Measurements from ENCODE around the gene LRRTM3. TPM values are rescaled to one million over a fixed set of nuclear protein-coding genes. Genes with fewer than 3 reads are reported as not detected.

LRRTM3 gene
- total RNA-seq, 1 donor = not detected

DNA sequence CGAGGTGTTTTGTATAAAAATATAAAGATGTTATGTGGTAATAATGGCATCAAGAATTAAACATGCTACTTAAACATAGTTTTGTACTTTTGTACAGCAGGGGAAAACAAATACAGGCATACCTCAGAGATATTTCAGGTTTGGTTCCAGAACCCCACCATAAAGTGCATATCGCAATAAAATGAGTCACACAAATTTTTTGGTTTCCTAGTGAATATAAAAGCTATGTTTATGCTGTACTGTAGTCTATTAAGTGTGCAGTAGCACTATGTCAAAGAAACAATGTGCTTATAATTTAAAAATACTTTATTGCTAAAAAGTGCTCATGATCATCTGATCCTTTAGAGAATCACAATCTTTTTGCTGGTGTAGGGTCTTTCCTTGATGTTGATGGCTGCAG, 17.8 kb downstream of the LRRTM3 start:
- no peak for DNase-seq (ENCODE audit: low read depth)
- H3K4me3 ChIP-seq (ENCODE audit: low read depth, low read length) = no peak overlapping the region
- TF ChIP-seq, protein P1, sequence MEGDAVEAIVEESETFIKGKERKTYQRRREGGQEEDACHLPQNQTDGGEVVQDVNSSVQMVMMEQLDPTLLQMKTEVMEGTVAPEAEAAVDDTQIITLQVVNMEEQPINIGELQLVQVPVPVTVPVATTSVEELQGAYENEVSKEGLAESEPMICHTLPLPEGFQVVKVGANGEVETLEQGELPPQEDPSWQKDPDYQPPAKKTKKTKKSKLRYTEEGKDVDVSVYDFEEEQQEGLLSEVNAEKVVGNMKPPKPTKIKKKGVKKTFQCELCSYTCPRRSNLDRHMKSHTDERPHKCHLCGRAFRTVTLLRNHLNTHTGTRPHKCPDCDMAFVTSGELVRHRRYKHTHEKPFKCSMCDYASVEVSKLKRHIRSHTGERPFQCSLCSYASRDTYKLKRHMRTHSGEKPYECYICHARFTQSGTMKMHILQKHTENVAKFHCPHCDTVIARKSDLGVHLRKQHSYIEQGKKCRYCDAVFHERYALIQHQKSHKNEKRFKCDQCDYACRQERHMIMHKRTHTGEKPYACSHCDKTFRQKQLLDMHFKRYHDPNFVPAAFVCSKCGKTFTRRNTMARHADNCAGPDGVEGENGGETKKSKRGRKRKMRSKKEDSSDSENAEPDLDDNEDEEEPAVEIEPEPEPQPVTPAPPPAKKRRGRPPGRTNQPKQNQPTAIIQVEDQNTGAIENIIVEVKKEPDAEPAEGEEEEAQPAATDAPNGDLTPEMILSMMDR (IDR thresholded peaks at IDR 0.05; ENCODE audit: insufficient read depth, low read depth, low read length) = no peak

DNA sequence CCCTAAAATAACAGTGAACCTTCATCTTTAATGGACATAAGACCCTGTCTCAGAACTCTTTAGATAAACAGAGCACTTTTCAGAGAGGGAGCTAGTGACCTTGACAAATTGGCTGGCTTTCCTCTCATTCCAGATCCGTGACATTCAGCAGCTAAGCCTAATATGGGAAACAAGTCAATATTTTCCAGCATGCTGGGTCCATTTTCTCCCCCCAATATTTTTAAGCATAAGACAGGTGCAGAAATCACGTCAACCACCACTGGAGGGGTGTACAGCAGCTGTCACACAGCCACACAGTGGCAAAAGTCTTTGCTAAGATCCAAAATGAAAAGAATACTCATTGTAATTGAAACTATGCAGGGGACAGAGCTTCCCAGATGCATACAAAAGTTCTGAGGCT, 26.1 kb downstream of the LRRTM3 start:
- TF ChIP-seq, protein P1 (IDR thresholded peaks at IDR 0.05; ENCODE audit: insufficient read depth, low read depth, low read length) = no peak
- no peak overlapping the region for H3K4me3 ChIP-seq (ENCODE audit: low read depth, low read length)
- DNase-seq (ENCODE audit: low read depth) = no peak

DNA sequence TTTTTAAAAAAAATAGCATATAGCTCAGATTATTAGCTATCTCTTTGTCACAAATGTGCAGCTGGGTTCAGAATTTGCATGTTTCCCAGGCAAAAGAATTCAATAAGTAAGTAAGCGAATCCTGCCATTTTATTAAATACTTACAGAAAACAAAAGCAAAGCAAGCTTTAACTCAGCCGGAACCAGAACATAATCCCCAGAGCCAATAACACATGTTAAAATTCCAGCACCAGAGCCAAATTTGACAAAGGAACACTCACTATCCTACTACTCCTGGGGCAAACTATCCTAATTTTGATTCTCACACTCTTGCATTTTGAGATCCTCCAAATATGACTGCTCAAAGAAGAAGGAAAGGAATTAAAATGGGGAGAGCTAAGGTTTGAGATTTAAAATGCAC, 32.6 kb downstream of the LRRTM3 start:
- TF ChIP-seq, protein P1 (IDR thresholded peaks at IDR 0.05; ENCODE audit: insufficient read depth, low read depth, low read length) = no peak
- no peak overlapping the region for H3K4me3 ChIP-seq (ENCODE audit: low read depth, low read length)
- no peak for DNase-seq (ENCODE audit: low read depth)

DNA sequence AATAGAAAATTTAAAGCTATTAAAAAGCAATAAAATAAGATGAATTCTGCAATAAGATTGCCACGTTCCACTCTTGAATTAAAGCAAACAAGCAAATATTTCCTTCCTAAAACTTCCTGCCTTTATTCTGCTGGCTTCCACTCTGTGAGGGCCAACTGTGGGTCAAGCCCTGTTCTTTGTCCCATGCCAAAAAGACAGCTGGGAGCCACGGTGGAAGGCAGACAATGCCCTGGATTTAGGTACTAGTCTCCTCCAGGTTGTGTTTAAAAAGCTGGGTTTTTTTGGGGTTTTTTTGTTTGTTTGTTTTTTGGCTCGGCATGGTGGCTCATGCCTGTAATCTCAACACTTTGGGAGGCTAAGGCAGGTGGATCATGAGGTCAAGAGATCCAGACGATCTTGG, 39.1 kb downstream of the LRRTM3 start:
- TF ChIP-seq, protein P1 (IDR thresholded peaks at IDR 0.05; ENCODE audit: insufficient read depth, low read depth, low read length) = no peak
- no peak for DNase-seq (ENCODE audit: low read depth)
- no peak overlapping the region for H3K4me3 ChIP-seq (ENCODE audit: low read depth, low read length)

DNA sequence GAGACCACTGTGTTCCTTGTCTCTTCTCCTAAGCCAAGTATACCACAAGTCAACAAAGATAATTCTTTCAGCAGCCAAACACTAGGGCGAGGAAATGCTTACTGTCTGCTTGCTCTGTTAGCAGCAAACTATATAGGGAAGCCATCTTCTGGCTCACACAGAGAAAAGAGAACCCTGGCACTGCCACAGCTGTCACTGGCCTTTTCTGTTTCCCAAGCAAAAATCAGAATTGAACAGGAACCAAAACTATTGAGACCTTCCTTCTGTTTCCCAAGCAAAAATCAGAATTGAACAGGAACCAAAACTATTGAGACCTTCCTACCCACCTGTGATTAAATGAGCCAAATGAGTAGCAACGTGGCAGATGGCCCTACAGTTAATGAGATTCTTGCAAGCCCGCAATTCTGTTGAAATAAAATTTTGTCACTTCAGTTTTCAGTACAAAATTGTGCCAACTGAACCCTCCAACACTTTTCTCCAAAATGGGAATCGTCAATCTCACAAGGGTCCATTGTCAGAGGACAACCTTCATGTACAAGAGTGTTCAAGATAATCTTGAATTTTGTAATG, 54.5 kb downstream of the LRRTM3 start:
- H3K4me3 ChIP-seq (ENCODE audit: low read depth, low read length) = no peak overlapping the region
- no peak for DNase-seq (ENCODE audit: low read depth)
- TF ChIP-seq, protein P1 (IDR thresholded peaks at IDR 0.05; ENCODE audit: insufficient read depth, low read depth, low read length) = no peak

DNA sequence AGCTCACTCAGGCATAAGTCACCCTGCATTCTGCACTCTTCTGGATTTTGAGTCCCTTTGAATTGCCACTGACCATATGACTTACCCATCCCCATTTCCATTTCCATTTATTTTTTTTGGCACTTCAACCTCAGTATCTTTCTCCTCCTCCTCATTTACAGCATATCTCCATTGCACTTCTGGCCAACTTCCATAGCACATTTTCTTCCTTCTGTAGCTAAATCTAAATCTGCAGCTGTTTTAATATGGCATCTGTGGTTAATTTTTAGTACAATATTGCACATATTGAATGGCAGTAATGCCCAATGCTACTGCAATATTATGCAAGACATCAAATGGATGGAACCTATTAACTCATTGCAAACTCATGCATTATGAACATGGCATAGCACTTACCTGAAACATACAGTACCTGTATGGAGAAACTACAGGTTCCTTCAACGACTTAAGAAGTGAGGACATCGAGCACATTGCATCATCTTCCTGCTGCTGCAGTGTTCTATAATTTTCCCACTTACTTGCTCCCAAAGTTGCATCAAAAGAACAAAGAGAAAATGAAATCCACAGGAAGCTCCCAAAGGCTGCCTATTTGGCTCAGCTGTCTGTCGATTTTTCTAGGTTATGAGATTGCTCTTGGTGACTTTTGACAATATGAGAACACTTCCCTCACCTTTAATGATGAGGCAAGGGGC, 55.7 kb downstream of the LRRTM3 start:
- no peak overlapping the region for H3K4me3 ChIP-seq (ENCODE audit: low read depth, low read length)
- no peak for DNase-seq (ENCODE audit: low read depth)
- TF ChIP-seq, protein P1 (IDR thresholded peaks at IDR 0.05; ENCODE audit: insufficient read depth, low read depth, low read length) = no peak

DNA sequence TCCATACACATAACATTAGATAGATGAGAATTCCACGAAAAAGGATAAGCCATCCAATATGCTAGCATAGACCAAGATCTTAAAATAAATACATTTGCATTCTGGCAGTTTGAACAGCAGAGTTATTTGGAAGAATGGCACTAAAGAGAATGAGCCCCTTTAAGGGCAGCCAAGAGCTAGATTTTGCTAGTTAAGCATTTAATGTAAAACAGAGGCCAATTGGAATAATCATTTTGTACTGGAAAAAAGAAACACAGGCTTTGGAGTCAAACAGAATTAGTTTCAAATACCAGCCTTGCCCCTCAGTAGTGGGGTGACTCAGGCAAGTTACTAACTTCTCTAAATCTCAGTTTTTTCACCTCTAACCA, 56.2 kb downstream of the LRRTM3 start:
- TF ChIP-seq, protein P1 (IDR thresholded peaks at IDR 0.05; ENCODE audit: insufficient read depth, low read depth, low read length) = no peak
- H3K4me3 ChIP-seq (ENCODE audit: low read depth, low read length) = no peak overlapping the region
- DNase-seq (ENCODE audit: low read depth) = no peak
